Amniotic stem cell (primary cell): ENCODE data around the gene ANO2.

Experiments
- DNase-seq: peaks from one replicate; lab custom pipeline; 2025; lab: John Stamatoyannopoulos, UW

The ANO2 gene

DNA sequence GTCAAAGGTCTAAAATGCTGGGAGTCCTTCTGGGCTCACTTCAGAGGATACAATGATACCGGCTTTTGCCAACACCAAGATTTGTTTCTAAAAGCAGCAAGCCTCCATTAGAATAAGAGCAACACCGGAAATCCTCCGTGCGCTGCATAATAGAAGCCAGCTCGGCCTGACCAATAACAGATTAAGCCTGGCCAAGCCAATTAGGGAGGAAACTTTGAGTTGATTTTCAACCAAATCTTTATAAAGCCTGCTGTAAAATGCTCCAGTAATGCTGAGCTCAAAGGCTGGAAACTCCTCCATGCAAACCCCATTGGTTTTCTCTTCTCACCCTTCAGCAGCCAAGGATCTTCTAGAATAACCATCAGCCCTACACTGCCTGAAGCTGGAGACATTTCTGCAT lies 363.0 kb downstream of the ANO2 start:
- DNase-seq, result no peak

GRCh38 chr12:5581616-5582015 lies 363.4 kb downstream of the ANO2 start:
- no peak for DNase-seq

DNA sequence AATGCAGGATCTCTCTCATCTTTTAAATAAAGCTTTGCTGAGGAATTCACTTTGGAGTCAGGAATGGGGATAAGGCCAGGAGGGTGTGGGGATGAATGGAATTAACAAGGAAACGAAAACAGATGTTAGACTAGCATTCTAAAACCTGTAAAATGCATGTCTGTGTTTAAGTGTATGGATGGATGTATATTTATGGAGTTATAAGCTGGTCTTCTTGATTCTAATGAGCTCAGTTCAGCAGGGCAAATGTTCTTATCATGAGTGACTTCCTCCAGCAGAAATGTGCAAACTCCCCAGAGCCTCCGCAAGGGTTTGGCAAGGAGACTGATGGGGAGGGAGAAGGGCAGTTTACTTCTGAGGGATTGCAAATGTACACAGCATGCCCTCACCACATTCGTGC lies 364.0 kb downstream of the ANO2 start:
- no peak for DNase-seq

DNA sequence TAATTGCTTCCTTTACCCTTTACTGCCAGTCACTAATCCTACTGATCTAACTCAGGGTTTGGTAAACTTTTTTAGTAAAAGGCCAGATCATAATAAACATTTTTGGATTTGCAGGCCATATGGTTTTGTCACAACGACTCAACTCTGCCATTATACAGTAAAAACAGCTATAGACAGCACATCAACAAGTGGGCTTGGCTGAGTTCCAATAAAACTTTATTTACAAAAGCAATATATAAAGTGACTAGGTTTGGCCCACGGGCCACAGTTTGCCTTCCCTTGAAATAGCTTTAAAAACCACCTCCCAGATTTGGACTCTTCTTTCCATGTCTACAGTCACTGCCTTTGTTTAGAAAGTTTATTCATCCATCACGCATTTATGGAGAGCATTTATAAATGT lies 366.3 kb downstream of the ANO2 start:
- DNase-seq, result no peak

- DNase-seq, result no peak
Measured at GRCh38 chr12:5577741-5578140, 367.3 kb downstream of the ANO2 start.

- no peak for DNase-seq
Measured at GRCh38 chr12:5577211-5577612, 367.8 kb downstream of the ANO2 start.

DNA sequence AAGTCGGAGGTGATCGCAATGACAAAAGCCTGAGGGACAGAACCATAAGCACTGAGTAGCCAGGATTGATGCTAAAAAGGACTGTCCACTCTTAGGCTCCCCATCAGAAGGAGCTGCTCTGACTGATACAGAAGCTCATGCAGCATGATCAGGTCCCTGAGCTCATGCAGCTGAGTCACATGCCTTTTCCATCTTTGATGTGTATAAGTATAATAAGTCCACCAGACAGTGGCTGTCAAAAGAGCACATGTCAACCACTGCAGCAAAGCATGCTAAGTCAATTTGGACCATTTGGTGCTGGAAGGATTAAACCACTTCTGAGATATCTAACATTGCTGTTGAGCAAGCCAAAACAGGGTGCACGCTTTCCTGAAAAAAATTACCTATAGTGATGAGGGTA lies 369.1 kb downstream of the ANO2 start:
- no peak for DNase-seq

DNA sequence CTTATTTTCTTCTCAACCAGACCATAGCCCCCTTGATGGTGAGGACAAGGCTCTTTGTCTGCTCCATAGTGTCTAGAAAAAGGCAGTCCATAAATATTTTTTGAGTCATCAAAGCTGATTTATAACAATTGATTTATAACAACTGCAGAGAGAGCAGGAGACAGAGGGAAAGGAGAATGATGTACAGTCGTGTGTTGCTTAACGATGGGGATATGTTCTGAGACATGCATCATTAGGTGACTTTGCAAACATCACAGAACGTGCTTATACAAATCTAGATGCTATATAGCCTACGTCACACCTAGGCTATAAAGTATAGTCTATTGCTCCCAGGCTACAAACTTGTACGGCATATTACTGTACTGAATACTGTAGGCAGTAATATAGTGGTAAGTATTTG lies 369.8 kb downstream of the ANO2 start:
- no peak for DNase-seq

DNA sequence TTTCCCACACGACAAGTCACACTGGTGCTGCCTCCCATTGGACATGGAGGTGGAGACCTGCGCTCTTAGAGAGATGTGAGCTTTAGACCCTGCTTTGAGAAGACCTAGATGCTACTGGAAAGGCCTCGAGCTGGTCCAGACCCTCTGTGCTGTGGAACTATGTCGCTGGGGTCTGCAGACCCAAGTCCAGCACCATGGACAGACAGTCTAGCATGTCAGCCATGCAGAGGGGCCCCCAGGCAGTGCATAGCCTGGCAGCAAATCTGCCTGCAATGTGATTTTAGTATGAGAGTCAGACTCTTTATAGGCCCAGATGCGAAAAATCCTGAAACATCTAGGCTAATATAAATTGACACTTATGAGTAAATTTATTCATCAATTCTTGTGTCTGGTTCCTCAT lies 371.7 kb downstream of the ANO2 start:
- DNase-seq, result no peak

- no peak for DNase-seq
Measured at GRCh38 chr12:5571115-5571514, 373.9 kb downstream of the ANO2 start.

DNA sequence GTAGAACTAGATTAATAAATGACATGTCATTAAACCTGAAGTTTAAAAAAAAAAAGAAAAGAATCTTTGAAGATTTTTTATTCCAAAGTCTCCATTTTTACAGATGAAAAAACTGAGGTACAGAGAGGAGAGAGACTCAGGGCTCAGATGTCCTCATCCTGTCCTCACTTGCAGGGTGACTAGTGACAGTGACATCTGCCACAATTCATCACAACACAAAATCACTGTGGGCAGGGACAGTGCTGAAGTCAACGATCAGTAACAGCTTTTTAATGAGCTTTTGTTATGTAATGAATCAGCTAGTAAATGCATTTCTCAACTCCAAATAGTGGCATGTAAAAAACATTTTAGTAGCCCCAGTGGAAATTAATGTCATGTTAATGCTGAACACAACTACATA lies 374.6 kb downstream of the ANO2 start:
- DNase-seq, result no peak

DNA sequence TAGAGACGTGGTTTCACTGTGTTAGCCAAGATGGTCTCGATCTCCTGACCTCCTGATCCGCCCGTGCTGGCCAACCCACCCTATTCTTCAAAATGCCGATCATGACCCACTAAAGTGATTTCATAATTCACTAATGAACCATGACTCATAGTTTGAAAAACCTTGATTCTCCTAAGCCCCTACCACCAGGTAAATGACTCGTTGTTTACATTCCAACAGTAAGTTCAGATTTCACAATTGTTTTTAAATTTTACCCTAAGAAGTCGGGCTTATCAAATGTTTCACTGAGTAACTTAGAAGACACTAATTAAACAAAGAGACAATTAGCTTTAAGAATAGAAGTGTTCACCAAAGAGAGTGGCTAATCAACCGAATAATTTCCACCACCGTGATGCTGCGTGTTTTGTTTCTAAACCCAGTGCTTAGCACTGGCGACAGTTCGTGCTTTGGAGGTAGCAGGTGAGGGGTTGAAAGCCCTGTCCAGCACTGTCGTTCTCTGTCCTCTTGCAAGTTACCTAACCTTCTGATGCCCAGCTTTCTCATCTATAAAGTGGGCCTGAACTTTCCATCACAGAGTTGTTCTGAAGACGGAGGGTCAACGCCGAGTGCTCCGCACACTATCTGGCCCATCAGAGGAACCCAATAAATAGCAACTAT lies 376.6 kb downstream of the ANO2 start:
- DNase-seq, result no peak

- no peak for DNase-seq
Measured at GRCh38 chr12:5567016-5567725, 377.9 kb downstream of the ANO2 start.

DNA sequence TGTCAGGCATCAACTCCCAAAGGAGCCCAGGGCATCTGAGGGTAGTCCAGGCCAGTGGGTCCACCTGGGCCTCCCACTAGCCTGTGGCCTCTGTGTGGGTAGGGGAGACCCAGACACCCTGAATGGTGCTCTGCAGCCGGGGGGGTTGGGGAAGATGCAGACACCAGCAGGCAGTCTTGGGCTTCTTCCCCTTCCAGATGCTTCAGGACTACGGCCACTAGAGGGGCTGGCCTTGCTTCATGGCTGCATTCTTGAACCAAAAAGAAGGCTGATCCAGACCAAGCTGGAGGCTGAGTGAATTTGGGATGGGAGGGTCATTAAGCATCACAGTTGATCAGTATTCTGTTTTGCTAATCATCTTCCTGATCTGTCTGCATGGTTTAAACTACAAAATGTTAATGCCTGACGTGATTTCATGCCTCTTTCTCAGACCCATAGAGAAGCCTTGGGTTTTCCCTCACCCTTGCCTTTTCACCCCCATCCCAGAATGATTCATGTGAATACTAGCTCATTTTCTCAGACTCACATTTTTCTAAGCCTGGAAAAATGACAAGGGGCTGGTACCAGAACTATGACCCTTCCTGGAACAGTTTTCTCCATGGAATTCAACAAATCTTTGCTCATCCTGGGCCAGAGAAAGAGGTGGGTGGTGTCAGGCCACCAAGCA lies 379.0 kb downstream of the ANO2 start:
- DNase-seq, result peak; percentile 59

GRCh38 chr12:5562581-5562980 lies 382.5 kb downstream of the ANO2 start:
- DNase-seq, result no peak

- DNase-seq, result no peak
Measured at GRCh38 chr12:5561846-5562245, 383.2 kb downstream of the ANO2 start.

DNA sequence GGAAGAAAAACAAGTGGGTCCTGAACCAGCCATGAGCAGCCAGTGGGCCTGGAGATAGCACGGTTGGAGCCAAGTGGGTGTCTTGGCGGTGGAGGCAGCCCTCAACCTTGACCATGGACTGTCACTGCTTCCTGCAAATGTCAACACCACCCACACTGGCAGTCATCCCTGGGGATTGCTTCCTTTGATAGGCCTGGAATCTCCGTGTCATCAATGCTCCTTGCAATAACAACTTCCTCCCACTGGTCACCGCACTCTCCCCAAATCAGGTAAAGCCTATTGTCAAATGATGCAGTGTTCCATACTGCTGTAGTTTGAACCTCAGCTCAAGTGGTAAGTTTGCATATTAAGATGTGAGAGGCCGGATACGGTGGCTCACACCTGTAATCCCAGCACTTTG lies 384.0 kb downstream of the ANO2 start:
- no peak for DNase-seq

DNA sequence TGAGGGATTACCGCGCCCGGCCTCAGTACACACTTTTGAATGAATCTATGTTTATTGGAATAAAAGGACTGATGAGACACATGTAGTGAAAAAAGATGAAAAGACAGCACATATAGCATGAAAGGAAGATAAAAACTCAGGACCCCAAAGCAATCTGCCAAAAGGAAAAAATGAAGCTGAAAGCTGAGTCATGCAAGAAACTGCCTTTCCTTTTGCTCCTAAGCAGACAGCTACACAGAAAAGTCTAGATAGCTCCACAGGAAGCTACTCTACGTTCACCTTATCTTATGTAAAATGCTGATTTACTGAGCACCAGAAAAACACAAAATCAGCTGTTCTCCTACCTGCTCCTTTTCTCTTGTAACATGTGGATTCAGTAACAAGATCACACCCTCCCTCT lies 384.8 kb downstream of the ANO2 start:
- DNase-seq, result no peak

DNA sequence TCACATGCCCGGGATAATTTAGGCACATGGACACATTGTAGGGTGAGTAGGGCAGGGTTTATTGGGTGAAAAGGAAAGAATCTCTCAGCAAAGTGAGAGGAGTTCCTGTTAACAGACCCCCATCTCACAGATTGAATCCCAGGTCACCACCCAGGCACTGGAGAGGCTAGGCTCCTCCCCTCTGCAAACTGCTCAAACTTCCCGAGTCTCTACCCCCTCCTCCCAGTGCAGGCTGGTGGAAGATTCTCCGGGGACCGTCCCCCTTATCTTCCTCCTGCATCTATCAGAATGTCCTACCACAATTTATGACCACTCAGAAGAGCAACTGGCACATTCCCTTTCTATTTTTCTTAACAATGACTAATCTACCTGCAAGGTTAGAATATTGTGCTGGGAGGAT lies 387.2 kb downstream of the ANO2 start:
- DNase-seq, result no peak

DNA sequence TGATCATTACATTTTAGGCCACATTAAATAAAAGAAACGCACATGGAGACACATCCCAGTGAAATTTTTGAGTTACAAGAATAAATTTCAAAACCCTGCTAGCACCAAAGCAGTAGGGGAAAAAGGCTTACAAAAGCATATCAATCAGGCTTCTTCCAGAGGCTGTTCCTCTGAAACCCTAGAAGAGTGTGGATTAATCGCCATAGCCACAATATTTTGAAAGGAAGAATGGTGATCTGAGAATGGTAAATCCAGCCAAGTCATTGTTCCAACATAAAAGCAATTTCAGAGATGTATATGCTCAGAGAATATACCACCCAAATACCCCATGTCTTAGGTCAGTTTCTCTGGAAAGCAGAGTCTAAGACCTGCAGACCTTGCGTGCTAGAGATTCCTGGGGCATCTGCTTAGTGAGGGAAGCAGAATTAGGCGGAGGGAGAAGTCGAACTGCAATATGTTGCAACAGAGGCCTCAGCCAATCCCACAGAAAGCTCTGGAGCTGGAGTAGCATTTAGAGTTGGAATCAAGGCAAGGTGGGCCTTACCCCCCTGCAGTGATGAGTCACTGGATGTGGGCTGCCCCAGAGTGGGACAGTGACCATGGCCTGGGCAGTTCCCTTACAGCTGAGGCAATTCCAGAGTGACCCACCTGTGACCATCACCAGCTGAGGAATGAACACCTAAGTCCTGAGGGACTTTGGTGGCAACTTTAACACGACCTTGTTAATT lies 387.9 kb downstream of the ANO2 start:
- DNase-seq, result no peak

- DNase-seq, result no peak
Measured at GRCh38 chr12:5556033-5556614, 388.9 kb downstream of the ANO2 start.

DNA sequence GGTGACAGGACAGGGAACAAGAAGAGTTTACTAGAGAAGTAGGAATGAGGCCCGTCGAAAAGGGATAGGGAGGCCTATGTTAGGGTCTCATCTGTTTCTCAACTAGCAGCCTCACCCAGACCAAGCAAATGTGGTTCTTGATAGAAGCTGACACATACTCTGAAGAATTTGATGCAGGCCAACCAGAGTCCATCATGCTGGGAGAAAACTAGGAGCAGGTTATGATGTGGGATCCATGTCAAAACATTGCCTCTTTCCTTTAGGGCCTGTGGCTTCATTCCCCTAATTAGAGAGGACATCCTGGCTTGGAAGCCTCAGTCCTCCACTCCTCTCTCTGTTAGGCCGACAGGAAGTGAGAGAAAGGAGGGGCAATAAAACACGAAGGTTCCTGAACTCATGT lies 390.3 kb downstream of the ANO2 start:
- peak; percentile 61 for DNase-seq
